ENCODE results near the gene CSF1.

DNA sequence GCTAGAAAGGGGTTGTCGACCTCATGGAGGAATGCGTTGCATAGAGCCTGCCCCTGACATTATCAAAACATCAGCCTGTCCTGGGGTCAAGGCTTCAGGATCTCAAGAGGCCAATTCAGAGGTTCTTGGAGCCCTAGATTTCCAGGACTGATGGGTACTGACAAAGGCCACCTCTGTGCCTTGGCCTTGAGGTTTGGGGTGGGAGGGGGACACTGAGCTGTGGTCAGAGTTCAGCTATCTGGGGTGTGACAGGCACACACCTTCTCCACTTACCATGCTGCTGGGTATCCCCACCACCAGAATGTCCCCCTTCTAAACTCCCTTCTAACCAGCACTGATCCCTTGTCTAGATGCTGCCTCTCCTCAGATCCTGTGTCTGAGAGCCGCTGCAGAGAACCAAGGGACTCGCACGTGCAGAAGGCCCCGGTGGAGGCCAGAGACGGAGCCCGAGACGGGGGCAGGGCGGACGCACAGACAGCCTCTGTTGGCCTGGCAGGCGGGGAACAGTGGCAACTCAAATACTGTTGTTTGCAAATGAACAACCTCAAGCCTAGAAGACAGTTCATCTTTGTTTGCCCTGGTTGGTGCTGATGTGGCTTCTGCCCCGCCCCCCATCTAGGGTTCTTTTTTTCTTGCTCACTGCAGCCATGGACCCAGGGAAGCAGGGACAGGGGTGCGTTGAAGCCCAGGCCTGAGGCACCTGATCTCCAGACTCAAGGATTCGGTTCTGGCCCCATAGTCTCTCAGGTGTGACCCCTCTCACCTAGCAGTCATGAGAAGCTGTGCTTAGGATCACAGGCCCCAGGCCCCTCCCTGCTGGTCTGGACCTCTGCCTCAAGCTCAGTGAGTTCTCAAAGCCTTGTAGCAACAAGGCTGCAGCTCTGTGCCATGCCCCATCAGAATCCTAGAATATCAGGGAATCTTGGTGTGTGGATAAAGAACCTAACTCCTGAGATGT is 28.1 kb upstream of the CSF1 start:
- TF ChIP-seq POLR2A (IDR thresholded peaks at IDR 0.05; ENCODE audit: low read length) (no peak), GATA1 (IDR thresholded peaks at IDR 0.05; ENCODE audit: low read depth, low read length) (no peak)

Measured in erythroblast (primary cell).